ENCODE measurements around the gene PTPN12. TPM values are rescaled to one million over a fixed set of nuclear protein-coding genes. Genes with fewer than 3 reads are reported as not detected.
"Not testable (repeated sequence)": the region's sequence is repeated elsewhere in the genome, so short reads cannot be mapped to it uniquely, and the experiment has no call there.

Gene PTPN12
- total RNA-seq, 4 donors from 2014 or later: 46.8 to 103 (median 70.6) TPM

DNA sequence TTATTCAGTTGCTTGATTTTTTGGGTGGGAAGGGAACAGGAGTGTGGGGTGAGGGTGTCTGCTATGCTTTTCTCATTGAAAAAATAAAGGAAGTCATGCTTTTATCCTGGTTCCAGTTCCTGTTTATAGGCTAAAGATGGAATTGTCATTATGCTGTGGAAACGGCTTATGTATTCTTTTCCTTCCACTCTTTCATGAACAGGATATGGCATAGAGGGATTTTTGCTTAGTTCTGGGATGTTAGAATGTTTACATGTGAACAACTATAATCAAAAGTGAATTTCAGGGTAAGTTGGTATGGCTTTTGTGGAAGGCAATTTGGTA, 35.9 kb upstream of the PTPN12 start:
- Histone ChIP-seq H3K27me3 (no peaks in the 10 kb centered on the region), H3K27ac (no peak overlapping the region), H3K4me3 (no peak overlapping the region), H3K4me1 (no peaks in the 10 kb centered on the region), H3K9me3 (no peaks in the 10 kb centered on the region), H3K36me3 (no peaks in the 10 kb centered on the region)
- no peak for DNase-seq
- in situ Hi-C loops (cut with MboI; ENCODE audit: low pct_ligation_motif_present in 1 of 4, low pct_unique_long_range_greater_than_20kb in 1 of 4, low sequenced_read_pairs in 3 of 4) (no loop called here), intact Hi-C loops (cut with DNase I; ENCODE audit: low total_unique reads) (no loop called here)
- WGBS, 2 donors (ENCODE audit: low coverage in 1 of 2): 52% methylated on average over 1 of the region's 1 CpG; no CpG with 5 or more reads in 1 of the 2 donors
- TF ChIP-seq POLR2AphosphoS5 (IDR thresholded peaks at IDR 0.05): no peak
- no peak for TF ChIP-seq POLR2A (IDR thresholded peaks at IDR 0.05)
- no peak for TF ChIP-seq EP300 (IDR thresholded peaks at IDR 0.05; ENCODE audit: low read depth)
- TF ChIP-seq, protein P1, sequence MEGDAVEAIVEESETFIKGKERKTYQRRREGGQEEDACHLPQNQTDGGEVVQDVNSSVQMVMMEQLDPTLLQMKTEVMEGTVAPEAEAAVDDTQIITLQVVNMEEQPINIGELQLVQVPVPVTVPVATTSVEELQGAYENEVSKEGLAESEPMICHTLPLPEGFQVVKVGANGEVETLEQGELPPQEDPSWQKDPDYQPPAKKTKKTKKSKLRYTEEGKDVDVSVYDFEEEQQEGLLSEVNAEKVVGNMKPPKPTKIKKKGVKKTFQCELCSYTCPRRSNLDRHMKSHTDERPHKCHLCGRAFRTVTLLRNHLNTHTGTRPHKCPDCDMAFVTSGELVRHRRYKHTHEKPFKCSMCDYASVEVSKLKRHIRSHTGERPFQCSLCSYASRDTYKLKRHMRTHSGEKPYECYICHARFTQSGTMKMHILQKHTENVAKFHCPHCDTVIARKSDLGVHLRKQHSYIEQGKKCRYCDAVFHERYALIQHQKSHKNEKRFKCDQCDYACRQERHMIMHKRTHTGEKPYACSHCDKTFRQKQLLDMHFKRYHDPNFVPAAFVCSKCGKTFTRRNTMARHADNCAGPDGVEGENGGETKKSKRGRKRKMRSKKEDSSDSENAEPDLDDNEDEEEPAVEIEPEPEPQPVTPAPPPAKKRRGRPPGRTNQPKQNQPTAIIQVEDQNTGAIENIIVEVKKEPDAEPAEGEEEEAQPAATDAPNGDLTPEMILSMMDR (IDR thresholded peaks at IDR 0.05): no peak

DNA sequence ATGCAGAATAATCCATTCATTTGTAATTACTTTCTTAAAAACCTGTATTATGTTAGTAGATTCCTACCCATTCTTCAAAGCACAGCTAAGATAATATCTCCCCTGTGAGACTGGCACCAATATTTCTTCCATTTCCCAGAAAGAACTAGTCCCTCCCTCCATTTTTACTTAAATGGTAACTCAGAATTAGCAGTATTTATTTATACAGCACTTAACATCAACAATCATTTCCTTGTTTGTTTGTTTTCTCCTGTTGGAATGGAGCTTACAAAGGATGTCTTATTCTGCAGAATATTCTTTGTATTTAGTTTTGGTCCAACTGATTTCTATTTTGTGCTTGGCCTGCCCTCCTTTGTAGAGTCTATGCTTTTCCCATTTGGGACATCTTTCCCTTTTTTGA, 32.1 kb upstream of the PTPN12 start:
- Histone ChIP-seq H3K27me3 (no peaks in the 10 kb centered on the region), H3K4me1 (no peaks in the 10 kb centered on the region), H3K36me3 (no peaks in the 10 kb centered on the region), H3K27ac (no peak overlapping the region), H3K4me3 (no peak overlapping the region), H3K9me3 (no peaks in the 10 kb centered on the region)
- no peak for TF ChIP-seq POLR2AphosphoS5 (IDR thresholded peaks at IDR 0.05)
- TF ChIP-seq, protein P1 (IDR thresholded peaks at IDR 0.05): no peak
- no peak for TF ChIP-seq EP300 (IDR thresholded peaks at IDR 0.05; ENCODE audit: low read depth)
- TF ChIP-seq POLR2A (IDR thresholded peaks at IDR 0.05): no peak
- intact Hi-C loops (cut with DNase I; ENCODE audit: low total_unique reads): no loop called here
- in situ Hi-C loops (cut with MboI; ENCODE audit: low pct_ligation_motif_present in 1 of 4, low pct_unique_long_range_greater_than_20kb in 1 of 4, low sequenced_read_pairs in 3 of 4): no loop called here
- DNase-seq: no peak

DNA sequence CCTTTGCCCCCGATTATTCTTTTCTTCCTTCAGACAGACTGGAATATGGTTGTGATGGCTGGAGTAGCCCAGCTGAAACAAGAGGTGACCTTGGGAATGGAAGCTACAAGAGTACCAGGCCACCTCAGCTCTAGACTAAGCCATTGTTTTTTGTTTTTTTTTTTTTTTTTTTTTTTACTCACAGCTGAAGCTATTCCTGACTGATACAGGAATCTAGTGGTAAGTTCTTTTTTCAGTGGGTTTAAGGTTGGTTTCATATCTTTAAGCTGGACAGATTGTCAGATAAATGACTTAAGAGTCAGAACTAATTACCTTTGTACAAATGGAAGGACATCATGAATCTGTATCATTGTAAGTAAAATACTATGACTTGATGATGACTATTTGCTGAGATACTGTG, 30.2 kb upstream of the PTPN12 start:
- H3K4me1 ChIP-seq: no peaks in the 10 kb centered on the region
- TF ChIP-seq POLR2AphosphoS5 (IDR thresholded peaks at IDR 0.05): no peak
- TF ChIP-seq POLR2A (IDR thresholded peaks at IDR 0.05): no peak
- TF ChIP-seq, protein P1 (IDR thresholded peaks at IDR 0.05): no peak
- no peak for TF ChIP-seq EP300 (IDR thresholded peaks at IDR 0.05; ENCODE audit: low read depth)
- H3K36me3 ChIP-seq: no peaks in the 10 kb centered on the region
- intact Hi-C loops (cut with DNase I; ENCODE audit: low total_unique reads): no loop called here
- in situ Hi-C loops (cut with MboI; ENCODE audit: low pct_ligation_motif_present in 1 of 4, low pct_unique_long_range_greater_than_20kb in 1 of 4, low sequenced_read_pairs in 3 of 4): no loop called here
- H3K4me3 ChIP-seq: no peak overlapping the region
- DNase-seq: no peak
- H3K27me3 ChIP-seq: no peaks in the 10 kb centered on the region
- no peaks in the 10 kb centered on the region for H3K9me3 ChIP-seq
- no peak overlapping the region for H3K27ac ChIP-seq
- 100% methylated on average over 1 of the region's 1 CpG for WGBS, 2 donors (ENCODE audit: low coverage in 1 of 2)

DNA sequence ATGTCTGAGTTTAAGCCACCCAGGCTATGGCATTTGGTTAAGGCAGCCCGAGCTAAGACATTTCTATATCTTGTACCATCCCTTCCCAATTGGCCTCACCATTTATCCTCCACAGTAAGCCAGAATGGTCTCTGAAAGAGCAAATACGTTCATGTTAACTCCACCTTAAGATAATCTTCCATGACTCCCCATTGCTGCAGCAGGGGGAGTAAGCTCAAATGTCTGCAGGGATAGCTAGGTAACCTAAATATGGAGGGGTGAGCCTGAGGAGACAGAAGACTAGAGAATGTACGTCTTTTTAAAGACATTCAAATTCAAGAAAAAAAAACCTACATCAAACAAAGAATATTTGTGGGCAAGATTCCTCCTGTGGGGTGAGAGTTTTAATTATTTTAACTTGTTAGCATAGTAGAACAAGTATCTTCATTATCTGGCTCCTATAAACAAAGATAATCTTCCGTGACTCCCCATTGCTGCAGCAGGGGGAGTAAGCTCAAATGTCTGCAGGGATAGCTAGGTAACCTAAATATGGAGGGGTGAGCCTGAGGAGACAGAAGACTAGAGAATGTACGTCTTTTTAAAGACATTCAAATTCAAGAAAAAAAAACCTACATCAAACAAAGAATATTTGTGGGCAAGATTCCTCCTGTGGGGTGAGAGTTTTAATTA, 24.0 kb upstream of the PTPN12 start:
- DNase-seq; H3K27ac ChIP-seq; H3K9me3 ChIP-seq; H3K27me3 ChIP-seq; H3K4me1 ChIP-seq; H3K4me3 ChIP-seq; in situ Hi-C loops (cut with MboI; ENCODE audit: low pct_ligation_motif_present in 1 of 4, low pct_unique_long_range_greater_than_20kb in 1 of 4, low sequenced_read_pairs in 3 of 4); H3K36me3 ChIP-seq; intact Hi-C loops (cut with DNase I; ENCODE audit: low total_unique reads): not testable (repeated sequence)
- 79 to 82% methylated on average over 3 to 5 of the region's 5 CpGs for WGBS, 2 donors (ENCODE audit: low coverage in 1 of 2)

DNA sequence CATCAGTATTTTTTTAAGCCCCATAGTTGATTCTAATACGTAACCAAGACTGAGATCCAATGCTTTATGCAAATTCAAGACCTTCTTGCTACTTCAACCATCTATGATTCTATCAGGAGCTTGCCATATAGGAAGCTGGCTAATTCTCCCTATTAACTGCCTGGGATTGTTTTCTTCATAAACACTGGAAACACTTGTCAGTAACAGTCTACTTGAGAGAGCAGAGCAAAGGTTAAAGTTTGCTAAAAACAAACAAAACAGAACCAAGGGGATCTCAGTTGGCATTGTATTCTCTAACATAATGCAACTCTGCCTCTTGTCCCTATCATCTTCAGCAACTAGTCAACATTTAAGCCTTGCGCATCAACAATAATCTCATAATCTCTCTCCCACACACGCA, 21.0 kb upstream of the PTPN12 start:
- 96 to 97% methylated on average over 3 of the region's 3 CpGs for WGBS, 2 donors (ENCODE audit: low coverage in 1 of 2)
- no peaks in the 10 kb centered on the region for H3K9me3 ChIP-seq
- no peak overlapping the region for H3K27ac ChIP-seq
- H3K36me3 ChIP-seq: no peaks in the 10 kb centered on the region
- H3K4me1 ChIP-seq: no peaks in the 10 kb centered on the region
- intact Hi-C loops (cut with DNase I; ENCODE audit: low total_unique reads): no loop called here
- TF ChIP-seq, protein P1 (IDR thresholded peaks at IDR 0.05): no peak
- no peak for TF ChIP-seq POLR2A (IDR thresholded peaks at IDR 0.05)
- no peak for TF ChIP-seq POLR2AphosphoS5 (IDR thresholded peaks at IDR 0.05)
- no peak for TF ChIP-seq EP300 (IDR thresholded peaks at IDR 0.05; ENCODE audit: low read depth)
- in situ Hi-C loops (cut with MboI; ENCODE audit: low pct_ligation_motif_present in 1 of 4, low pct_unique_long_range_greater_than_20kb in 1 of 4, low sequenced_read_pairs in 3 of 4): no loop called here
- no peaks in the 10 kb centered on the region for H3K27me3 ChIP-seq
- no peak for DNase-seq
- no peak overlapping the region for H3K4me3 ChIP-seq
